NCI-H146 treated with DMSO at 0.1 percent for 48 hours (cell line): ENCODE results near the gene RNF141.

Experiments
- DNase-seq: peaks from one replicate; lab custom pipeline; 2025; ENCODE audit not compliant: unreplicated experiment; lab: John Stamatoyannopoulos, UW

RNF141 gene, protein sequence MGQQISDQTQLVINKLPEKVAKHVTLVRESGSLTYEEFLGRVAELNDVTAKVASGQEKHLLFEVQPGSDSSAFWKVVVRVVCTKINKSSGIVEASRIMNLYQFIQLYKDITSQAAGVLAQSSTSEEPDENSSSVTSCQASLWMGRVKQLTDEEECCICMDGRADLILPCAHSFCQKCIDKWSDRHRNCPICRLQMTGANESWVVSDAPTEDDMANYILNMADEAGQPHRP

DNA sequence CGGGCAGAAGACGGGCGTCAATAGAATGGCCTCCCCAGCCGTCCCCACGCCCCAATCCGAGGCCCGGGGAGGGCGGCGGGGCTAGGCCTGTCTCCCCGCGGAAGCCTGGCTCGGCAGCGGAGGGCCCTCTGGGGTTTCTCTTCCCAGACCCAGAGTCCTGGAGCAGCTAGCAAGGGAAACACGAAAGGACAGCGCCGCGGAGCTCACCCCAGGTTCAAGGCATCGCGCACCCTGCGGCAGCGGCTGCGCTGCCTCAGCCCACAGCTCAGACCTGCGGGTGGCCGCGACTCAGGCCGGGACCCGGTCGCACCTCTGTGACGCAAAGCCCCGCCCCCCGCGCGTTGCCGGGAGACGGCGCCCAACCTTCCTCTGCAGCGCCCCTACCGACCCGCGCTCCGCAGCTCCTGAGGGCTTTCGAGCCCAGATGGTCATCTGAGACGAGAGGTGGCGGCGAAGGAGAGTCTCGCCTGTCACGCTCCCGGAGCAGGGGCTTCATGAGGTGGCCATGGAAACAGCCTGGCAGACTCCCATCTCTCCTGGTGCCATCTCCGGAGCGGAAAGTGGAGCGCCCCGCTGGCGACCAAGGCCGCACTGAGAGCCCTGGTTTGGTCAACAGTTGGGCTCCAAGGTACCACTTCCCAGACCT lies at the start of gene RNF141:
TSS of gene RNF141 (minus strand) at position 273 of the 646 bp plus-strand sequence. CDS start 7,029 bp downstream, outside the sequence.
- peak; percentile 87 for DNase-seq

DNA sequence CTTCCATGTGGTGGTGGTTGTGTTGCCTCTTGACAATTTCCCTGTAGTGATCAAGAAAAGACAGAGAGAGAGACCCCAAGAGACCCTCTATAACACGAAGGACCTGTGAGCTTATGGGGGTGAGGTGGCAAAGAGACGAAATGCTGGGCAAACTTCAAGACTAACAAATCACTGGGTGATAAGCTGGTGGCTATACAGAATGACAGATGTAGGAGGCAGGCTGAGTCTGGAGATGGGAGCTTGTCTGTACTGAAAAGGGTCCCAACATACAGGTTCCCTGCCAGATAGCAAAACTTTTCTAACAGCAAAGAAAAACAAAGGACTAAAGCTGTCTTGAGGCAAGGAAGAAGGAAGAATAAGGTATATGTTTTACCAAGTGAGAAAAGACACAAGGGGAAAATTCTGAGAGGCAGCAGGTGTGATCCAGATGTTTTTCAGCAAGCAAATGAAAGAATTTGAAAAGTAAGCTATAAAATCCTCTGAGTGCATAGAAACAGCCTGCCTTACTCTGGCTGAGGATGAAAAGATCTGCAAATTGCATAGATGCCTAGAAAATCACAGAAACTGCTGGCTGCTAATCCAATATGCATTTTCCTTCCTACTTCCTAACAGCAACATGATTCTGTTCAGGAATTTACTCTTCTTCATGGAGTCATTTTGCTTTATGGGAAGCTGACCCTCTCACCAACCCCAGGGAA lies 49.4 kb upstream of the RNF141 start:
- DNase-seq = no peak

DNA sequence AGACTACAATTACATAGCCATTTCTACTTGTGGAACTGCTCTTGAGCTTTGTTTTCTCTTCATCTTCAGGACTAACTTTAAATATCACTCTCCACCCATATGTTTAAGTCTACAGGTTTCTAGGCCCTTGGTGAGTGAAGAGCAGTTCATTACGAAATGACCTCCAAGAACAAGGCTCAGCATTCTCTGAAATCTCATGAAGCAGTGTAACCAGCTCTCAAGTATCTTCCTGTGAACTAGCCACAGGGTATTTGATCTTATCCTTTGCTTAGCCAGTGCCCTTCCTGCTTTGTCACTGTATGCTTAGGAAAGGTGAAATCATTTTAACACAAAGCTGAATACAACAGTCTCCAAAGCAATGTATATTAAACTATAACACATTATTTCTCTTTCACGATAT lies 47.9 kb upstream of the RNF141 start:
- DNase-seq = no peak

DNA sequence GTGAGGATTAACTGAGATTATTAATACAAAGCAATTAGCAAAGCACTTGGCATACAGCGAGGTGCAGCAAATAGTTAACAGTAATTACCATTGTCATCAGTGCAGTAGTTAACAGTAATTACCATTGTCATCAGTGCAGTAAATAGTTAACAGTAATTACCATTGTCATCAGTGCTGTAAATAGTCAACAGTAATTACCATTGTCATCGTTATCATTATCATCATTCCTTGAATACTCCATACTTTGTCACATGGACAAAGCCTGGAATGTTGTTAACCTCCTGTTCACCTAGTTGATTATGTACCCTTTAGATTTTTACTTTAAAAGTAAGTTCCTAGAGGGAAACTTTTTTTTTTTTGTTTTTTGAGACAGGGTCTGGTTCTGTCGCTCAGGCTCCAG lies 47.0 kb upstream of the RNF141 start:
- DNase-seq = no peak

DNA sequence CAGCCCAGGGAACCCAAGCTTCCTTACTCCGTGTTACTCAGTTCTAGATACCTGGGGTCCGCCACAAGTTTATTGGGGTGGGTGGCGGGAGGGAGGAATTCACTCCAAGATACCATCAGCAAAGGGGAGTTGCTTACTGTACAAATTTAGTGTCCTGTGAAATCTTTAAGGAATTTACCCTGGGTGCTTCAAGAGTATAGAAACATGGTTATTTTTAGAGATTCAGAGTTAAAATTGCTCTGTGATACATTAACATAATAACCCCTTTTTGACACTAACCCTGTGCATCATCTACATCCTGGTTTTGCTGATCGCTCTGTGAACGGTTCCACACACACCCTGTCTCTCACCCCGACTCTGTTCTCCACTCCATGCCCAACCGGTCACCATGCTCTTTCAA lies 46.4 kb upstream of the RNF141 start:
- DNase-seq = no peak

DNA sequence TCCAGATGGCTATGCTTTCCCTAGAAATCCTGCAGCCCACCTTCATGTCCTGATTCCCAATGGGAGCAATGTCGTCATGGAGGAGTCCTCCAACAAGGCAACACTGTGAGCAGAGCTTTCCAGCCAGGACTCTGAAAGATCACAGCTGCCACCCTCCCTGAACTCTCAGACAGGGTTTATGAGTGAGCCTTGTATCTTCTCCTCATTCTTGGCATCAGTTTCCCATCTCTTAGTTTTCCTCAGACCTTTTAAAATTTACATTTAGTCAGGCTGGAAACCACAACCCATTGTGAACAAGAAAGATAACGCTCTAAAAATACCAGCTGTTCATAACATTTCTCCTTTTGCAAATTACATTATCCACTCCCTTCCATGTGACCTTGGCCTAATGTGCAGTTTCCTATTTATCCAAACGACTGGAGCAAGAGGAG lies 43.1 kb upstream of the RNF141 start:
- no peak for DNase-seq

DNA sequence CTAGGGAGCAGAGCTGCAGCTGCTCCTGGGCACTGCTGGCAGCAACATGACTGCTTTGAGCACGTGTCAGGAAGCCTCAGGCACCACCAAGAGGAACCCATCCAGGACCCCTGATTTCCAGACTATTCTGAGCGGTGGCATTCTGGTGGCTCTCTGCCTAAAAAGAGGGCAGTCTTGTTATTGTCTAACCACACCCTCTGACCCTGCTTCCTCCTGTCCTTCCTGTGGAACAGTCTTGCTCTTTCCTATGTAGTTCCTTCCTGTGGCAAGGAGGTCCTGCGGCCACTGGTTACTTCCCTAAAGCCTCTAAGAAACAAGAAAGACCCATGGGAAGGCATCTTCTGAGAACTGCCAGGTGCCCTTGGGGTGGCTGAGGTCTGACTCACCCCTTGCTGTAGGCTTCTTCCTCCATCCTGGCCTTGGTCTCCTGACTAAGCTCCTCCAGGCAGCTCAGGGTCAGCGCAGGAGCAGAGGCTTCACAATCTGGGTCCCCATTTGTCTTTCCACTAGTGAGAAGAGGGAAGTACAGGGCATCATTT lies 40.6 kb upstream of the RNF141 start:
- DNase-seq = no peak

GRCh38 chr11:10580623-10581022 lies 39.6 kb upstream of the RNF141 start:
- DNase-seq = no peak

DNA sequence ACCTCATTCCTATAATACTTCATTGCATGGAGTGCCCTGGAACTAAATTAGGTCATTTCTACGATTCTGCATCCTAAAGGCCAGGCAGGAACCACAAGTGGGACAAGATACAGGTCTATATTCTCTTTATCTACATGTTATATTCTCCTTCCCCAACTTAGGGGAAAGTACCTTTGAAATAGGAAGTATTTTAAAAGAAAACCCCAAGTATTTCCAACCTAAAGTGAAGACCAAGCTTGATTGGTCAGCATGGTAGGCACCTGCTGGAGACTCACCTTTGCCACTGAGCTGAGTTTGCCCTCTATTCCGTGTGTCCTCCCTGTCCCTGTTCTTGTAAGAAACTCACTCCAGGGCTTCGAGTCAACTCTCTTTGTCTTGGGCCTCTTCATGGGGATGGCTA lies 38.7 kb upstream of the RNF141 start:
- no peak for DNase-seq

- no peak for DNase-seq
These were observed 35.0 kb upstream of the RNF141 start for GRCh38 chr11:10576035-10576398.

DNA sequence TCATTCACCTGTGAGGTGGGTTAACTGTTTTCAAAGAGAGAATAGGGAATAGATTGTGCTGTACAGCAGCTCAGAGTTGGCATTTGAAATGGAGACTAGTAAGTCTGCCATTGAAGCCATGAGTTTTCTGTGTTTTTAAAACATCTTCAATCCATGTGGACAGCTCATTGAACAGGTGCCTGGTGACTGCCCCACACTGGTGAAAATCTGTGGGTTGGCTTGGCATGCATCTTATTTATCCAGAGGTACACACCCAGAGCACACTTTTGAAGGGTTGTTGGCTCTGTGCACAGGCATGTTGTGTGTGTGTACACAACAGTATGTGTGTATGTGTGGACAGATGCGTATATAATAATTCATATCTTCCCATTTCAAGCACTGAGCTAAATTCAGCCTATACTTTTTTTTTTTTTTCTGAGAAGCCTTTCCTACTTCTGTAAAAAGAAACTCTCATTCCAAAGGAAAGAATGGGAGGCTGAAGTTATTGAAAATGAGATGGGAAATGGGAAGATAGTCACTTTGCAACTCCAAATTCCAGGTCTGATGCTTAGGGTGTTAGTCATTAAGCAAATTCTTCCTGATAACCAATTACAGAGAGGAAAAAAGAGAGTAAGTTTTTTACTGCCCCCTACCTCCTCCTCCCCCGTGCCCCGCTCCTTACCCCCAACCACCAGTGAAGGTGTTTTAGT lies 34.5 kb upstream of the RNF141 start:
- no peak for DNase-seq

GRCh38 chr11:10573556-10573955 lies 32.6 kb upstream of the RNF141 start:
- DNase-seq = no peak

- DNase-seq = no peak
These were observed 32.0 kb upstream of the RNF141 start for GRCh38 chr11:10573028-10573427.

- DNase-seq = no peak
These were observed 31.5 kb upstream of the RNF141 start for GRCh38 chr11:10572533-10572932.

DNA sequence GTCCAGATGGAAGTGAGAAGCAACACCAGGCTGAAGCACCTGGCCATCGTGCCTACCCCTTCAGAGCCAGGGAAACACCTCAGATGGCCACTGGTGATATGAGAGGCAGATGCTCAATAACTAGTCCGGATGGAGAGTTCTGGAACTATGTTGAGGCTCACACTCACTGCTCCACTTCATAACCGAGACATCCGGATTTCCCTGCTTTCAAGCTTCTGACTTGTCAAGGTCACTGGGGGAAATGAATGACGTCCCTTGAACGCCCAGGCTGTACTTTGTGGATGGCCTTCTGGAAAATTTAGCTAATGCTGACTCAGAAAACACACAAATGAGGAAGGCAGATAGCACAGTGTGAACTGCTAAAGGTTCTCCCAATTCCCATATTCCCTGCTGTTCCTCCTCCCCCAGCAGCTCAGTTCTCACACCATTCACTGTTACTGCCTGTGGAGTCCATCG lies 27.5 kb upstream of the RNF141 start, which contains the start of gene LYVE1:
TSS of gene LYVE1 (minus strand) at position 180 of the 456 bp plus-strand sequence. CDS start at position 47, 133 bp downstream.
- no peak for DNase-seq

DNA sequence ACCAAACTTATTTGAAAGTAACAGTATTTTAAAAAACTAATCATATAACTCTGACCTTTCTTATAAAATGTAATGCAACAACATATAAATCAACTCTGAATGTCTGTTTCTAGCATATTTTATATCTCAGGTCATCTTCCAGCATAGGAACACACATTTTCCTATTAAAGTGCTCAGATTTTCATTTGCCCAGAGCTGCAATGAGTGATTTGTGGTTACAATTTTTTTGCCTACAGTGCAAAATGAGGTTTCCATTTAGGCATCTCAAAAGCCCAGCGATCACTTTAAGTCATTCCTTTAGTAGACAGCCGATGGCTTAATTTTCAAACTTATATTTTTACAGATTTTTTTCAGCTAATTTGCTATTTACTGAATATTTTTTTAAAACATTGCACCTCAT lies 26.5 kb upstream of the RNF141 start:
- no peak for DNase-seq

- DNase-seq = no peak
These were observed 25.4 kb upstream of the RNF141 start for GRCh38 chr11:10566257-10566957.

GRCh38 chr11:10565493-10565892 lies 24.5 kb upstream of the RNF141 start:
- DNase-seq = no peak

- DNase-seq = no peak
These were observed 23.8 kb upstream of the RNF141 start for GRCh38 chr11:10564696-10565318.

- no peak for DNase-seq
These were observed 23.0 kb upstream of the RNF141 start for GRCh38 chr11:10564030-10564429.
